Astrocyte (in vitro differentiated cells and primary cell): Measurements from ENCODE around the gene CAMK2G. TPM values are rescaled to one million over a fixed set of nuclear protein-coding genes. Genes with fewer than 3 reads are reported as not detected.

Experiments
- DNase-seq: peaks from one replicate; pipeline ENCODE4 v3.0.0-alpha.2; 2010; ENCODE audit warnings: low read depth
- FAIRE-seq: peaks from 2 replicates; lab custom pipeline; 2011; peaks lifted over from hg19 to GRCh38; lab: Jason Lieb, UNC
- H2AFZ ChIP-seq: 2 replicates; pipeline ENCODE4 v1.6.0; 2012; ENCODE audit warnings: low read depth, low read length, inconsistent platforms
- H3K27ac ChIP-seq: 2 replicates; pipeline ENCODE4 v1.5.1; 2011; ENCODE audit warnings: low read depth, low read length, inconsistent platforms
- H3K27me3 ChIP-seq: 2 replicates; pipeline ENCODE4 v1.6.0; 2011; ENCODE audit warnings: low read length, inconsistent platforms; ENCODE audit not compliant: insufficient read depth
- H3K36me3 ChIP-seq: 2 replicates; pipeline ENCODE4 v1.5.1; 2011; ENCODE audit warnings: low read length, inconsistent platforms; ENCODE audit not compliant: insufficient read depth
- H3K4me1 ChIP-seq: 2 replicates; pipeline ENCODE4 v1.5.1; 2011; ENCODE audit warnings: low read length, inconsistent platforms; ENCODE audit not compliant: insufficient read depth
- H3K4me2 ChIP-seq: 2 replicates; pipeline ENCODE4 v1.6.0; 2012; ENCODE audit warnings: low read length, inconsistent platforms
- H3K4me3 ChIP-seq: 2 replicates; pipeline ENCODE4 v1.5.1; 2011; ENCODE audit warnings: low read depth, mild to moderate bottlenecking, low read length, inconsistent platforms; ENCODE audit not compliant: insufficient read depth
- H3K79me2 ChIP-seq: 2 replicates; pipeline ENCODE4 v1.6.0; 2012; ENCODE audit warnings: mild to moderate bottlenecking, low read length, inconsistent platforms; ENCODE audit not compliant: insufficient read depth
- H3K9ac ChIP-seq: 2 replicates; pipeline ENCODE4 v1.6.0; 2012; ENCODE audit warnings: mild to moderate bottlenecking, low read length, inconsistent platforms
- H3K9me3 ChIP-seq: 2 replicates; pipeline ENCODE4 v1.5.1; 2012; ENCODE audit warnings: low read depth, mild to moderate bottlenecking, low read length, inconsistent platforms; ENCODE audit not compliant: insufficient read depth
- H4K20me1 ChIP-seq: 2 replicates; pipeline ENCODE4 v1.6.0; 2012; ENCODE audit warnings: low read length, inconsistent platforms; ENCODE audit not compliant: insufficient read depth
- H3K27ac Mint-ChIP-seq: one replicate; pipeline ENCODE4 v1.8.0; 2021; ENCODE audit warnings: mild to moderate bottlenecking, mixed read lengths; ENCODE audit not compliant: unreplicated experiment
- H3K27me3 Mint-ChIP-seq: one replicate; pipeline ENCODE4 v1.8.0; 2021; ENCODE audit warnings: low read depth, mixed read lengths; ENCODE audit not compliant: unreplicated experiment
- H3K36me3 Mint-ChIP-seq: one replicate; pipeline ENCODE4 v1.8.0; 2021; ENCODE audit warnings: low read depth, mixed read lengths; ENCODE audit not compliant: unreplicated experiment
- H3K4me1 Mint-ChIP-seq: one replicate; pipeline ENCODE4 v1.8.0; 2021; ENCODE audit warnings: low read depth, mixed read lengths; ENCODE audit not compliant: unreplicated experiment
- H3K4me3 Mint-ChIP-seq: one replicate; pipeline ENCODE4 v1.8.0; 2021; ENCODE audit warnings: mild to moderate bottlenecking, moderate library complexity, mixed read lengths; ENCODE audit not compliant: unreplicated experiment
- H3K9me3 Mint-ChIP-seq: one replicate; pipeline ENCODE4 v1.8.0; 2021; ENCODE audit warnings: mild to moderate bottlenecking, mixed read lengths; ENCODE audit not compliant: unreplicated experiment
- CTCF ChIP-seq: IDR thresholded peaks from 2 replicates; pipeline ENCODE4 v1.5.1; 2011; ENCODE audit warnings: low read depth, mild to moderate bottlenecking, inconsistent platforms, low read length, moderate library complexity; ENCODE audit not compliant: insufficient read depth
- EZH2 ChIP-seq: IDR thresholded peaks from 2 replicates; pipeline ENCODE4 v1.6.1; 2012; ENCODE audit warnings: mild to moderate bottlenecking, low read length, inconsistent platforms; ENCODE audit not compliant: insufficient read depth
- total RNA-seq: library from RNA; stranded (reverse); gene quantifications from 2 replicates; pipeline ENCODE4 v1.2.1, GENCODE V29; 2021

CAMK2G gene
- total RNA-seq, 1 donor from 2014 or later = 19.8 TPM

GRCh38 chr10:73917566-73918305 lies 43.4 kb upstream of the CAMK2G start:
- Histone ChIP-seq H3K4me1 (peaks cover 19% of the 10 kb centered on the region), H3K79me2 (peaks cover 18% of the 10 kb centered on the region), H2AFZ (no peak overlapping the region), H3K27me3 (no peaks in the 10 kb centered on the region), H3K9me3 (peaks cover 3% of the 10 kb centered on the region), H3K4me3 (no peak overlapping the region), H4K20me1 (peaks cover 44% of the 10 kb centered on the region), H3K4me2 (no peak overlapping the region), H3K27ac (no peak overlapping the region), H3K36me3 (peaks cover 26% of the 10 kb centered on the region), H3K9ac (no peak overlapping the region)
- peaks cover 36% of the 10 kb centered on the region for H3K36me3 Mint-ChIP-seq
- H3K27me3 Mint-ChIP-seq = no peaks in the 10 kb centered on the region
- H3K4me3 Mint-ChIP-seq = no peak overlapping the region
- FAIRE-seq (no peak), DNase-seq (no peak)
- no peak overlapping the region for H3K27ac Mint-ChIP-seq
- peaks cover 19% of the 10 kb centered on the region for H3K9me3 Mint-ChIP-seq
- peaks cover 7% of the 10 kb centered on the region for H3K4me1 Mint-ChIP-seq
- no peak for TF ChIP-seq EZH2
- TF ChIP-seq CTCF = no peak

- Mint-ChIP-seq H3K4me3 (peak overlapping the region; percentile 40), H3K36me3 (peaks cover 38% of the 10 kb centered on the region), H3K27ac (peak overlapping the region; percentile 14), H3K27me3 (no peaks in the 10 kb centered on the region), H3K9me3 (peaks cover 17% of the 10 kb centered on the region), H3K4me1 (peaks cover 10% of the 10 kb centered on the region)
- H3K27ac ChIP-seq = no peak overlapping the region
- H3K4me3 ChIP-seq = no peak overlapping the region
- no peaks in the 10 kb centered on the region for H3K27me3 ChIP-seq
- H3K9me3 ChIP-seq = peaks cover 3% of the 10 kb centered on the region
- peaks cover 26% of the 10 kb centered on the region for H3K36me3 ChIP-seq
- H3K9ac ChIP-seq = no peak overlapping the region
- no peak for FAIRE-seq
- TF ChIP-seq EZH2 = no peak
- TF ChIP-seq CTCF = no peak
- peaks cover 25% of the 10 kb centered on the region for H3K79me2 ChIP-seq
- H3K4me1 ChIP-seq = peaks cover 21% of the 10 kb centered on the region
- no peak overlapping the region for H2AFZ ChIP-seq
- DNase-seq = no peak
- H4K20me1 ChIP-seq = peaks cover 52% of the 10 kb centered on the region
- peak overlapping the region; percentile 26 for H3K4me2 ChIP-seq
Observed at GRCh38 chr10:73916761-73917470, 42.6 kb upstream of the CAMK2G start.
